Kidney epithelial cell (primary cell): ENCODE measurements around the gene NANP. TPM values are rescaled to one million over a fixed set of nuclear protein-coding genes. Genes with fewer than 3 reads are reported as not detected.
A peak's percentile ranks its signal among the peaks of the same experiment; 100 is the strongest.
"Not testable (repeated sequence)": the region's sequence is repeated elsewhere in the genome, so short reads cannot be mapped to it uniquely, and the experiment has no call there.

ENCODE experiments used
- DNase-seq: peaks from one replicate; pipeline ENCODE4 v3.0.0-alpha.2; 2010; ENCODE audit warnings: low read depth
- H3K27me3 ChIP-seq: 2 replicates; pipeline ENCODE4 v1.6.0; 2011; ENCODE audit warnings: low read length; ENCODE audit not compliant: control insufficient read depth, insufficient read depth
- H3K36me3 ChIP-seq: 2 replicates; pipeline ENCODE4 v1.5.1; 2011; ENCODE audit warnings: low read length; ENCODE audit not compliant: control insufficient read depth, insufficient read depth
- H3K4me3 ChIP-seq: 2 replicates; pipeline ENCODE4 v1.5.1; 2011; ENCODE audit warnings: low read depth, mild to moderate bottlenecking, control low read depth, low read length
- CTCF ChIP-seq: IDR thresholded peaks from 2 replicates; pipeline ENCODE4 v1.5.1; 2011; ENCODE audit warnings: mild to moderate bottlenecking, moderate library complexity, low read length, control low read depth, inconsistent platforms; ENCODE audit not compliant: insufficient read depth, poor library complexity, severe bottlenecking
- total RNA-seq: library from RNA; depleted of rRNA; stranded (reverse); fragments of >200 nt; gene quantifications from 2 replicates; pipeline ENCODE4 v1.2.3, GENCODE V29; 2015

NANP gene
- total RNA-seq, 1 donor from 2014 or later: 7.0 TPM

- DNase-seq: no peak
- no peak overlapping the region for H3K4me3 ChIP-seq
- no peak for TF ChIP-seq CTCF
- H3K36me3 ChIP-seq: no peaks in the 10 kb centered on the region
- no peaks in the 10 kb centered on the region for H3K27me3 ChIP-seq
Observed at GRCh38 chr20:25586877-25587276, 36.9 kb downstream of the NANP start.

DNA sequence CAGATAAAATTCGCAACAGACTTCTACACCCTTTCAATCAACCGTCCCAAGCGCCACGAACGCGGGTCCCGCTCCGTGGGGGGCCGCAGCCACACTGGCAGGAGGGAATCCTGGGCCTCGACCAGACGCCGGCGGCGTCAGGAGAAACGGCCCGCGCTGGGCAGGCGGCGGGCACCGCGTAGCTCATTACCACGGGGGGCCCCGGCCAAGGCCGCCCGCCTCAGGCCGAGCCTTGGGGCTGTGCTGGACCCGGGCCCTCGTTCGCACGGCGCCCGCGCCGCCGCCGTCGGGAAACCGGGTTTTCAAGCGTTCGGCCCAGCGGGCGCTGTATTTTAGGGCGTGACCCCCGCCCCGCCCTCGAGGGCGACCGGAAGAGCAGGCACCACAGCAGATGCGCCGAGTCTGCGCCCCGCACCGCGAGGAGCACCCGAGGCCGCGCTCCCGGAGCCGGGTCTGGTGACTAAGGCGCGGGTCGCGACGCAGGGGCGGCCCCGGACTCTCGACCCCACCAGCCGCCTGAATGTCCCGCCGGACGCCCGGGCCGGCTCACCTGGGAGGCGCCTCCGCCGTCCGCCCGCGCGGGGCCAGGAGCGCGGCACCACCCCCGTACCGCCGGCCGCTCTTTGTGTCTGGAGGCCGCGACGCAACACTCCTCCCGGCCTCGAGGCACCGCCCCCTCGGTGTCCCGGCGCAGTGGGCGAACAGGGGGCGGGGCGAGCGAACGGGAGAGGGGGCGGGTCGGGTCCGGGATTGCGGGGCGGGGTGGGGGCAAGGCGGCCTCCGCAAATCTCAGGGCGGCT, 38.7 kb downstream of the NANP start, which contains the start of gene NINL:
Gene NINL (minus strand): TSS at position 627 of the 800 bp plus-strand sequence. CDS start 58,944 bp downstream, outside the sequence.
- Histone ChIP-seq H3K27me3 (no peaks in the 10 kb centered on the region), H3K36me3 (no peaks in the 10 kb centered on the region), H3K4me3 (peak within 1 kb of the TSS; percentile 63)
- no peak for DNase-seq
- TF ChIP-seq CTCF: no peak

GRCh38 chr20:25583607-25584006, 40.2 kb downstream of the NANP start:
- H3K4me3 ChIP-seq, H3K27me3 ChIP-seq, DNase-seq, H3K36me3 ChIP-seq: not testable (repeated sequence)

- Histone ChIP-seq H3K36me3 (no peaks in the 10 kb centered on the region), H3K27me3 (no peaks in the 10 kb centered on the region), H3K4me3 (no peak overlapping the region)
- TF ChIP-seq CTCF: no peak
- no peak for DNase-seq
Observed at GRCh38 chr20:25580711-25581110, 43.1 kb downstream of the NANP start.

- no peak for DNase-seq
- H3K36me3 ChIP-seq: no peaks in the 10 kb centered on the region
- no peaks in the 10 kb centered on the region for H3K27me3 ChIP-seq
- no peak for TF ChIP-seq CTCF
- no peak overlapping the region for H3K4me3 ChIP-seq
Observed at GRCh38 chr20:25579081-25579770, 44.6 kb downstream of the NANP start.

DNA sequence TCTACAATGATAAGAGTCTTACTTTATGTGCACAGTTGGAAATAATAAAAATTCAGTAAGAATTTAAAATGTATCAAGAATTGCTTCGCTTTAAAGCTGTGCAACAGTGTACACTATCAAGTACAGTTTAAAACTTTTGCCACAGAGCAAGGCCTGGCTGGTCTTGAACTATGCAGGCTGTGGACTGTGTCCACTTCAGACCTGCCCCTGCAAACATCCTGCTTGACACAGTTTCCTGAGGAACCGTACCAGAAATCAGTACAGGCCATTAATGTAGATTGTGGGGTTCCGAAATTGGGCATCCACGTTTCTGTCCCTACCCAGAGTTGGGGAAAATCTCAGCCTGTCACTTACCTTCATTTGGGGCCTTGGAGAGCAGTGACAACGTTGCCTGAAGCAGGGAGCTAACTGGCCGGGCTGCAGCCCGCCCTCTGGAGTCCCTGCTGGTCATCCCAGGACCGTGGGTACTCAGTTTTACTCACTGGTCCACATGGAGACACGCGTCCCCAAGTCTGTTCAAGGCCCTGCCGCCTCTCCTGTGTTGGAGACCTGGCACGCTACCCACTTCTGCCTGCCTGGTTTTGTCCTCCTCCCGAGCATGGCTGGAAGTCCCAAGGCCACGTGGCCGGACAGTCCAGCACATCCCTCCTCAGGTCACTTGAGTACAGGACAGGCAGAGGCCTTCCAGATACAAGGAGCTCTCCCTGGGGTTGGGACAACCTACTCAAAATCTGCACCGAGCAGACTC, 46.9 kb downstream of the NANP start:
- Histone ChIP-seq H3K27me3 (no peaks in the 10 kb centered on the region), H3K36me3 (no peaks in the 10 kb centered on the region), H3K4me3 (no peak overlapping the region)
- no peak for TF ChIP-seq CTCF
- no peak for DNase-seq
